Measurements from ENCODE around the gene ABHD15. TPM values are rescaled to one million over a fixed set of nuclear protein-coding genes. Genes with fewer than 3 reads are reported as not detected.
"Not testable (repeated sequence)": the region's sequence is repeated elsewhere in the genome, so short reads cannot be mapped to it uniquely, and the experiment has no call there.

Gene ABHD15
- total and polyA plus RNA-seq, 2 donors from 2014 or later, result 8.9 to 9.8 TPM

DNA sequence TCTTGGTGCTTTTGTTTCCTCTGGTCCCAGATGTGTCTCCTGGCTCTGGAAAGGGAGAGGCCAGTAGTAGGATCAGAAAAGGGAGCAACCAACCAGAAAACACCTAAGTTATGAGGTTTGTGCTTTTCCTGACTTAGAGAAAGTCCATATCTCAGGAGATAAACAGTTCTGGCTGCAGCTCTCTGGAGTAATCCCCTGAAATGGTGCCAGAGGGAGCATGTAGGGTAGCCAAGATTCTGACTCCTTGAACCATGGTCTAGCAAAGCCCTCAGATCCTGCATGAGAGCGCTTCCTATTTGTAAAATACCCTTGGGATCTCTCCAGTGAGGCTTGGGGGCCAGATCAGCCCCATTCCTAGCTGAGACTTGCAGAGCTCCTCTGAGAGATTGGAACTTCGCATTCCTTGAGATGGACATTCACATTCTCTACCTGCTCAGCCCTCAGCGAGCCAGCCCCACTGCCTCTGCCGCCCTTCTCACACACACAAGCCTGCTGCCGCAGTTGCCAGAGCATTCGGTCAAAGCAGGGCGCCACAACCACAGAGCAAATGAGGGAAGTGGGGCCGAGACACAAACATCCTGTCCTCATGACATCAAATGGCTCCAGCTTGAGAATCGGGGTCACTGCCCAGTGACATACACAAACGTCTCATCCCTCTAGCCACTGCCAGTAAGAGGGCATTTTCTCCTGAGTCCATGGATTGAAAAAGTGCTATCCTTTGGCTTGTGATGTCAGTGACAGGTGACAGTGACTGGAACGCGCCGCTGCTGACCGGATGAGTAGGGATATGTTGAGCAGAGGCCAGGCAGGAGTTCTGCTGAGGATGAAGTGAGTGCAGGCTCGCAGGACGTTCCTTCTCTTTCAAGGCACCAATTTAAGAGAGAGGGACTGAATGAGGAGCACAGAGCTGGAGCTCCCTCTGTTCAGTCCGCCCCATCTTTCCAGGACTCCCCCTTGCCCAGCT lies 5.0 kb downstream of the ABHD15 start:
- H3K9me3 ChIP-seq (ENCODE audit: control insufficient read depth in 2 of 3, insufficient read depth in 1 of 3, low read length in 3 of 3), result no peaks in the 10 kb centered on the region
- no peak for FAIRE-seq
- no peak for TF ChIP-seq CTCF (IDR thresholded peaks at IDR 0.05; ENCODE audit: borderline replicate concordance, extremely low read depth, insufficient read depth)
- H3K9ac ChIP-seq (ENCODE audit: low read length in 3 of 3), result no peak overlapping the region
- no peaks in the 10 kb centered on the region for H3K27me3 ChIP-seq (ENCODE audit: control insufficient read depth, insufficient read depth, low read length)
- peak overlapping the region in 1 of 2 donors; percentile 41 for H3K27ac ChIP-seq (ENCODE audit: low read depth in 2 of 2, low read length in 2 of 2)
- no peak for DNase-seq
- peaks cover 0 to 5% (median 4%) of the 10 kb centered on the region in 3 donors for H3K36me3 ChIP-seq (ENCODE audit: control insufficient read depth in 2 of 3, insufficient read depth in 3 of 3, low read length in 3 of 3)
- H3K4me1 ChIP-seq (ENCODE audit: control insufficient read depth in 2 of 3, insufficient read depth in 2 of 3, low read depth in 1 of 3, low read length in 3 of 3), result peaks cover 0 to 12% (median 4%) of the 10 kb centered on the region in 3 donors
- intact Hi-C loops (cut with DNase I), result no loop called here
- H3K4me3 ChIP-seq (ENCODE audit: low read length in 3 of 3), result no peak overlapping the region

DNA sequence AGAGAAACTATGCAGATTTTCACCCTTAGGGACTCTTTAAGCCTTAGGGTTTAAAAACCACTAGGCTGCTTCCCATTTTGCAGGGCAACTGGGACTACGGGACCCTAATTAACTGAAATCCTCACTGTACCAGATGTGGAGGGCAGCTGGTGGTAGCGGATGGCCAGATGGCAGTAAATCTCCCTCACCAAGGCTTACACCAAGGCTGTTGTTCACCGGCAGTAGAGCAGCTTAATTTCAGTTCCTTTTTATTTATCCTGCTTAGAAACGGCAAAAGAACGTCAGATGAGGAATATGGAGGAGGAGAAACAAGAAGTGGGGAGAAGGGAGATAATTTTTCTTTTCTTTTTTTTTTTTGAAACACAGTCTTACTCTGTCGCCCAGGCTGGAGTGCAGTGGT lies 6.5 kb downstream of the ABHD15 start:
- intact Hi-C loops (cut with DNase I), result no loop called here
- no peak overlapping the region for H3K27ac ChIP-seq (ENCODE audit: low read depth in 2 of 2, low read length in 2 of 2)

GRCh38 chr17:29559640-29560039 lies 7.2 kb downstream of the ABHD15 start:
- peaks cover 0 to 5% (median 4%) of the 10 kb centered on the region in 3 donors for H3K36me3 ChIP-seq (ENCODE audit: control insufficient read depth in 2 of 3, insufficient read depth in 3 of 3, low read length in 3 of 3)
- intact Hi-C loops (cut with DNase I), result no loop called here
- DNase-seq, result no peak
- no peaks in the 10 kb centered on the region for H3K9me3 ChIP-seq (ENCODE audit: control insufficient read depth in 2 of 3, insufficient read depth in 1 of 3, low read length in 3 of 3)
- no peak for FAIRE-seq
- no peak for TF ChIP-seq CTCF (IDR thresholded peaks at IDR 0.05; ENCODE audit: borderline replicate concordance, extremely low read depth, insufficient read depth)
- H3K4me1 ChIP-seq (ENCODE audit: control insufficient read depth in 2 of 3, insufficient read depth in 2 of 3, low read depth in 1 of 3, low read length in 3 of 3), result peaks cover 0 to 19% (median 15%) of the 10 kb centered on the region in 3 donors
- no peak overlapping the region for H3K4me3 ChIP-seq (ENCODE audit: low read length in 3 of 3)
- H3K27ac ChIP-seq (ENCODE audit: low read depth in 2 of 2, low read length in 2 of 2), result no peak overlapping the region
- H3K27me3 ChIP-seq (ENCODE audit: control insufficient read depth, insufficient read depth, low read length), result no peaks in the 10 kb centered on the region
- no peak overlapping the region for H3K9ac ChIP-seq (ENCODE audit: low read length in 3 of 3)

More for the DNA sequence above, 6.5 kb downstream of the ABHD15 start:
- H3K36me3 ChIP-seq (ENCODE audit: control insufficient read depth in 2 of 3, insufficient read depth in 3 of 3, low read length in 3 of 3), result peaks cover 0 to 5% (median 4%) of the 10 kb centered on the region in 3 donors
- TF ChIP-seq CTCF (IDR thresholded peaks at IDR 0.05; ENCODE audit: borderline replicate concordance, extremely low read depth, insufficient read depth), result no peak
- DNase-seq (peak in 3 of 5 donors; percentile 23 to 37 (median 31)), FAIRE-seq (no peak)
- H3K9me3 ChIP-seq (ENCODE audit: control insufficient read depth in 2 of 3, insufficient read depth in 1 of 3, low read length in 3 of 3), result no peaks in the 10 kb centered on the region
- H3K4me1 ChIP-seq (ENCODE audit: control insufficient read depth in 2 of 3, insufficient read depth in 2 of 3, low read depth in 1 of 3, low read length in 3 of 3), result peaks cover 0 to 14% (median 13%) of the 10 kb centered on the region in 3 donors
- no peak overlapping the region for H3K9ac ChIP-seq (ENCODE audit: low read length in 3 of 3)
- H3K27me3 ChIP-seq (ENCODE audit: control insufficient read depth, insufficient read depth, low read length), result no peaks in the 10 kb centered on the region
- no peak overlapping the region for H3K4me3 ChIP-seq (ENCODE audit: low read length in 3 of 3)

DNA sequence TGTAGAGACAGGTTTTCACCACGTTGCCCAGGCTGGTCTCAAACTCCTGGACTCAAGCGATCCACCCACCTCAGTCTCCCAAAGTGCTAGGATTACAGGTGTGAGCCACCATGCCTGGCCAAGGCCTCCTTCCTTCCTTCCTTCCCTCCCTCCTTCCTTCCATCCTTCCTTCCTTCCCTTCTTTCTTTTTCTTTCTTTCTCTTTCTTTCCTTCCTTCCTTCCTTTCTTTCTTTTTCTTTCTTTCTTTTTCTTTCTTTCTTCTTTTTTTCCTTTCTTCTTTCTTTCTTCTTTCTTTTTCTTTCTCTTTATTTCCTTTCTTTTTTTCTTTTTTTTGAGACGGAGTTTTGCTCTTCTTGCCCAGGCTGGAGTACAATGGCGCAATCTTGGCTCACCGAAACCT lies 8.7 kb downstream of the ABHD15 start:
- DNase-seq; intact Hi-C loops (cut with DNase I); H3K9me3 ChIP-seq (ENCODE audit: control insufficient read depth in 2 of 3, insufficient read depth in 1 of 3, low read length in 3 of 3); H3K27ac ChIP-seq (ENCODE audit: low read depth in 2 of 2, low read length in 2 of 2); FAIRE-seq; H3K27me3 ChIP-seq (ENCODE audit: control insufficient read depth, insufficient read depth, low read length); H3K36me3 ChIP-seq (ENCODE audit: control insufficient read depth in 2 of 3, insufficient read depth in 3 of 3, low read length in 3 of 3); H3K9ac ChIP-seq (ENCODE audit: low read length in 3 of 3); H3K4me3 ChIP-seq (ENCODE audit: low read length in 3 of 3): not testable (repeated sequence)
- H3K4me1 ChIP-seq (ENCODE audit: control insufficient read depth in 2 of 3, insufficient read depth in 2 of 3, low read depth in 1 of 3, low read length in 3 of 3), result peaks cover 0 to 15% (median 11%) of the 10 kb centered on the region in 3 donors

Measured in kidney (tissue), 14 donors.